Muscle of leg (tissue), 11 donors: ENCODE measurements around the gene CYP20A1. TPM values are rescaled to one million over a fixed set of nuclear protein-coding genes. Genes with fewer than 3 reads are reported as not detected.
"Not testable (repeated sequence)": the region's sequence is repeated elsewhere in the genome, so short reads cannot be mapped to it uniquely, and the experiment has no call there.

Experiments
- DNase-seq: peaks from one replicate; pipeline ENCODE4 v3.0.0; 2013
- H3K27ac ChIP-seq: one replicate; pipeline ENCODE4 v1.5.1; 2013; ENCODE audit warnings: mild to moderate bottlenecking, low read length, control low read depth
- H3K27me3 ChIP-seq: one replicate; pipeline ENCODE4 v1.6.1; 2013; ENCODE audit warnings: low read length; ENCODE audit not compliant: control insufficient read depth, insufficient read depth
- H3K36me3 ChIP-seq: one replicate; pipeline ENCODE4 v1.6.1; 2013; ENCODE audit warnings: low read length; ENCODE audit not compliant: control insufficient read depth, insufficient read depth
- H3K4me1 ChIP-seq: one replicate; pipeline ENCODE4 v1.6.1; 2013; ENCODE audit warnings: low read length; ENCODE audit not compliant: control insufficient read depth, insufficient read depth
- H3K4me3 ChIP-seq: one replicate; pipeline ENCODE4 v1.5.1; 2013; ENCODE audit warnings: low read length, control low read depth
- H3K9me3 ChIP-seq: replicated peaks from 2 replicates; pipeline ENCODE4 v1.6.1; 2013; ENCODE audit warnings: low read depth, low read length; ENCODE audit not compliant: control insufficient read depth
- WGBS: methylation state at CpG from one replicate; pipeline ENCODE4 v1.1.5; 2013; ENCODE audit warnings: missing lambda C conversion rate; ENCODE audit not compliant: insufficient coverage; 5-methylcytosine and 5-hydroxymethylcytosine counted together
- polyA plus RNA-seq, 8 donors: library from polyadenylated mRNA; unstranded; fragments of 120-200 nt; gene quantifications; one replicate each; pipeline versions ENCODE4 v1.2.1 to v1.2.3, GENCODE V29; 2013; ENCODE audit warnings: inconsistent platforms in 1 of 8, low replicate concordance in 1 of 8; ENCODE audit not compliant: insufficient read length in 8 of 8, insufficient read depth in 1 of 8
- total RNA-seq: library from RNA; stranded (reverse); fragments of 120-200 nt; gene quantifications from one replicate; pipeline ENCODE4 v1.2.4, GENCODE V29; 2013

CYP20A1 gene
- total and polyA plus RNA-seq, 9 donors: 9.2 to 26.1 (median 12.7) TPM

DNA sequence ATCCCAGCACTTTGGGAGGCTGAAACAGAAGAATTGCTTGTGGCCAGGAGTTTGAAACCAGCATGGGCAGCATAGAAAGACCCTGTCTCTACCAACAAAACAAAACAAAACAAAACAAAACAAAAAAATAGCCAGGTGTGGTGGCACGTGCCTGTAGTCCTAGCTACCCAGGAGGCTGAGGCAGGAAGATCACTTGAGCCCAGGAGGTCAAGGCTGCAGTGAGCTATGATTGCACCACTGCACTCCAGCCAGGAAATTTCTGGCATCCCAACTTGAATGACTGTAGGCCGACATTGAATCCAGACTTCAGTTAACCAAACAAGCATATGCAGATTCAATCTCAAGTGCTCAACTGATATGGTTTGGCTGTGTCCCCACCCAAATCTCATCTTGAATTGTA lies 9.1 kb upstream of the CYP20A1 start:
- WGBS: no CpG with 5 or more reads among the region's 2 CpGs
- not testable (repeated sequence) for H3K27ac ChIP-seq

GRCh38 chr2:203237346-203238238 lies 1.2 kb upstream of the CYP20A1 start:
- Histone ChIP-seq H3K9me3 (no peaks in the 10 kb centered on the region), H3K27ac (no peak overlapping the region), H3K36me3 (peaks cover 2% of the 10 kb centered on the region), H3K4me3 (no peak overlapping the region), H3K27me3 (no peaks in the 10 kb centered on the region), H3K4me1 (peaks cover 2% of the 10 kb centered on the region)
- DNase-seq: peak; percentile 16
- whole genome bisulfite sequencing: 84% methylated on average over 3 of the region's 16 CpGs

More for the DNA sequence above, 9.1 kb upstream of the CYP20A1 start:
- not testable (repeated sequence) for H3K27me3 ChIP-seq, H3K4me3 ChIP-seq, H3K36me3 ChIP-seq, H3K4me1 ChIP-seq, DNase-seq, H3K9me3 ChIP-seq

DNA sequence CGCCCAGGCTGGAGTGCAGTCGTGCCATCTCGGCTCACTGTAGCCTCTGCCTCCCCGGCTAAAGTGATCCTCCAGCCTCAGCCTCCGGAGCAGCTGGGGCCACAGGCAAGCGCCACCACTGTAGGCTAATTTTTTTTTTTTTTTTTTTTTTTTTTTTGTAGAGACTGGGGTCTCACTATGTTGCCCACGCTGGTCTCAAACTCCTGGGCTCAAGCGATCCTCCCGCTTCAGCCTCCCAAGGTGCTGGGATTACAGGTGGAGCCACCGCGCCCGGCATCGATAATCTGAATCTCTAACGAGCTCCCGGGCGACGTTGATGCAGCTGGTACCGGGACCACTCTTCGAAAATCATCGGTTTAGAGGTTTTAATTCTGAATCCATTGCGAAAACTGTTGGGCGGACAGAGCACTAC lies 520 bp upstream of the CYP20A1 start:
- 4% methylated on average over 16 of the region's 22 CpGs for WGBS
- Histone ChIP-seq H3K27ac (peak overlapping the region; percentile 95), H3K27me3 (no peaks in the 10 kb centered on the region), H3K4me1 (peaks cover 2% of the 10 kb centered on the region), H3K9me3 (no peaks in the 10 kb centered on the region), H3K36me3 (peaks cover 3% of the 10 kb centered on the region), H3K4me3 (peak overlapping the region; percentile 78)
- peak; percentile 4 for DNase-seq

- 90% methylated on average over 5 of the region's 5 CpGs for WGBS
- Histone ChIP-seq H3K9me3 (no peaks in the 10 kb centered on the region), H3K4me3 (no peak overlapping the region), H3K4me1 (peaks cover 2% of the 10 kb centered on the region), H3K36me3 (peaks cover 3% of the 10 kb centered on the region), H3K27me3 (no peaks in the 10 kb centered on the region), H3K27ac (no peak overlapping the region)
- DNase-seq: peak; percentile 2
Measured at GRCh38 chr2:203240491-203240890, 1.7 kb downstream of the CYP20A1 start.

DNA sequence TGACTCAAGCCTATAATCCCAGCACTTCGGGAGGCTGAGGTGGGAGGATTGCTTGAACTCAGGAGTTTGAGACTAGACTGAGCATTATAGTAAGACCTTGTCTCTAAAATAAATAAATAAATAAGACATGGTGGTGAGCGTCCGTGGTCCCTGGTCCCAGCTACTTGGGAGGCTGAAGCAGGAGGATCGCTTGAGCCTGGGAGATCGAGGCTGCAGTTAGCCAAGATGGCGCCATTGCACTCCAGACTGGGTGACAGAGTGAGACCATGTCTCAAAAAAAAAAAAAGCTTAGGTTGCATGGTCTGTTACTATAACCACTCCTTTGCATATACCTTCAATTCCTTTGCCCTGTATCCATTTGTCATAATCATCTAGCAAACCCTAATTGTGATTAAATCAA lies 3.7 kb downstream of the CYP20A1 start:
- no peak overlapping the region for H3K4me3 ChIP-seq
- no peaks in the 10 kb centered on the region for H3K9me3 ChIP-seq
- H3K4me1 ChIP-seq: peaks cover 2% of the 10 kb centered on the region
- no CpG with 5 or more reads among the region's 6 CpGs for WGBS
- peaks cover 5% of the 10 kb centered on the region for H3K36me3 ChIP-seq
- H3K27ac ChIP-seq: no peak overlapping the region
- no peaks in the 10 kb centered on the region for H3K27me3 ChIP-seq
- DNase-seq: no peak

DNA sequence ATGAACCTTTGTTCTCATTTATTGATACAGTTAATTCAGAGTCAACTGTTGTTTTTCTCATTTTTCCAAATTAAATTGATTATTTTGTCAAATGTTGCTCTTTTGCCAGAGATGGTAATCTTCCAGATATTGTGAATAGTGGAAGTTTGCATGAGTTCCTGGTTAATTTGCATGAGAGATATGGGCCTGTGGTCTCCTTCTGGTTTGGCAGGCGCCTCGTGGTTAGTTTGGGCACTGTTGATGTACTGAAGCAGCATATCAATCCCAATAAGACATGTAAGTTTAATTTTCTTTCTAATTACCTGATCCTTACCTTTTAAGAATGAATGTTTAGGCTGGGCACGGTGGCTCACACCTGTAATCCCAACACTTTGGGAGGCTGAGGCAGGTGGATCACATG lies 7.8 kb downstream of the CYP20A1 start:
- Histone ChIP-seq H3K36me3 (peaks cover 10% of the 10 kb centered on the region), H3K4me3 (no peak overlapping the region), H3K27ac (no peak overlapping the region), H3K9me3 (no peaks in the 10 kb centered on the region), H3K27me3 (no peaks in the 10 kb centered on the region), H3K4me1 (no peaks in the 10 kb centered on the region)
- DNase-seq: no peak
- no CpG with 5 or more reads among the region's 3 CpGs for WGBS

DNA sequence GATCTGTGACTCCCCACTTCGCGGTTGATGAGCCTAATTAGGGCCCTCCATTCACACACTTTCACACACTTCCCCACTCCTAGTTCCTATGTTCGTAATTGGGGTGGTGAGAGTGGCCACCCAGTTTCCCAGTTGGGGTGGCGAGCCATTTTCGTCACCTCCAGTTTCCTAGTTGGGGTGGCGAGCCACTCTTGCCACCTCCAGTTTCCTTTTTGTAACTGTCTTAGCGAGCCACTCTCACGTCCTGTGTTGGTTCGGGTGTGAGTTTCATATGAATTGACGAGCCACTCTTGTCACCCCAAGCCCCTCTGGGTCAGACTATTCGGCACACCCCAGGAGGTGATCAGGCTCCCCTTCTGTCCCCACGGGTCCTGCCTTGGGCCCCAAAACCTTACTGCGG lies 14.0 kb downstream of the CYP20A1 start:
- no peak overlapping the region for H3K4me3 ChIP-seq
- no peak overlapping the region for H3K27ac ChIP-seq
- H3K36me3 ChIP-seq: peaks cover 35% of the 10 kb centered on the region
- no peak for DNase-seq
- no peaks in the 10 kb centered on the region for H3K27me3 ChIP-seq
- H3K4me1 ChIP-seq: no peaks in the 10 kb centered on the region
- peaks cover 3% of the 10 kb centered on the region for H3K9me3 ChIP-seq
- 99% methylated on average over 12 of the region's 13 CpGs for WGBS

DNA sequence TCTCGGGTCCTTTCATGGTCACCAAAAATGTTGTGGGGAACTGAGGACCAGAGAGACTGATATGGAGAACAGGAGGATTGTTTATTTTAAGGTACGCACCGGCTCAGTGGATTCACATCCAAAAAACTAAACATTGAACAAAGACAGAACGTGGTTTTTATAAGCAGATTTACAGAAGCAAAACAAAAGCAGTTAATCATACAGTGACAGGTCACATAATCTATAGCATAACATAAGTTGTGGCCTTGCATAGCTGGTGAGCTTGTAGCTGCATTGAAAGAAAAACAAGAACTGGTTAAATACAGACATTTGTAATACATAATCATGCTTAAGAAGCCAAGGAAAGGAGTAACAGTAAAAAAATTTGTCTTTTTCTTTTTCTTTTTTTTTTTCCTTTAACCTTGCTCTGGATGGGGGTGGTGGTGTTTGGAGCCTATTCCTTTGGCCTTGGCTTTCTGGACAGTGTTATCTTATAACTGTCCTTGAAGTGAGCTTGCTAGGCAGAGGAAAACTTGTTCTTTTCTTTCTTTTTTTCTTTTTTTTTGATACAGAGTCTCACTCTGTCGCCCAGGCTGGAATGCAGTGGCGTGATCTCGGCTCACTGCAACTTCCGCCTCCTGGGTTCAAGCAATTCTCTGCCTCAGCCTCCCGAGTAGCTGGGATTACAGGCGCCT lies 14.7 kb downstream of the CYP20A1 start:
- not testable (repeated sequence) for DNase-seq, H3K27me3 ChIP-seq, H3K27ac ChIP-seq, H3K4me3 ChIP-seq, H3K4me1 ChIP-seq, H3K9me3 ChIP-seq
- peaks cover 40% of the 10 kb centered on the region for H3K36me3 ChIP-seq
- WGBS: 100% methylated on average over 1 of the region's 10 CpGs

DNA sequence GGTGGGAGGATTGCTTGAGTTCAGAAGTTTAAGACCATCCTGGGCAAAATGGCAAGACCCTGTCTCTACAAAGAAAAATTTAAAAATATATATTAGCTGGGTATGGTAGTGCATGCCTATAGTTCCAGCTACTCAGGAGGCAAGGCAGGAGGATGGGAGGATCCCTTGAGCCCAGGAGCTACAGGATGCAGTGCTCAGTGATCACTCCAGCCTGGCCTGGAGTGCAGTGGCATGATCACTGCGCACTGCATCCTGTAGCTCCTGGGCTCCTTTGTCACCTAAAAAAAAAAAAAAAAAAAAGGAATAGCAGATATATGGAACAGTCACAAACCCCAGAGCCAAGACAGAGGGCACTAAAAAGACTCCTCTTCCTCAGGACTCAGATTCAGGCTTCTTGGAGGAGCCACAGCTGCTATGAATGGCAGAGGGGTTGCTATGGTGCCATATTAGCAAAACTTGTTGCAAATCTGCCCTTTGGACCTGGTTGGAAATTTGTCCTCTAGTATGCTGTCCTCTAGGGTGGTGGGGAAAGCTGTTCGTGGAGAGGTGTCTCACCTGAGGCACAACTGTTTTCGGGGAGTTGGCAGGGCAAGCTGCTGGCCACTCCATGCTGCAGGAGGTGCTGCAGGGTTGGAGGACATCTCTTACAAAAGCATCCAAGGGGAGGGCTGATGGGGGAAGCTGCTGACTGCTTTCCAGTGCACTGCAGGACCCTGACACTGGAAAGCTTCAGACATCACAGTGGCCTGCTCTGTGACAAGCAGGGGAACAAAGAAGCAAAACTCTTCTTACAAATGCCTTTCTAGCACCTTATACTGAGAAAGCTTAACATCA lies 22.7 kb downstream of the CYP20A1 start:
- WGBS: 67% methylated on average over 1 of the region's 3 CpGs
- H3K9me3 ChIP-seq: no peaks in the 10 kb centered on the region

GRCh38 chr2:203279288-203279687 lies 40.5 kb downstream of the CYP20A1 start:
- Histone ChIP-seq H3K4me1 (no peaks in the 10 kb centered on the region), H3K4me3 (no peak overlapping the region), H3K36me3 (peaks cover 37% of the 10 kb centered on the region), H3K27ac (no peak overlapping the region), H3K27me3 (no peaks in the 10 kb centered on the region), H3K9me3 (no peaks in the 10 kb centered on the region)
- no peak for DNase-seq

More for the DNA sequence above, 22.7 kb downstream of the CYP20A1 start:
- Histone ChIP-seq H3K4me3 (no peak overlapping the region), H3K4me1 (no peaks in the 10 kb centered on the region), H3K27ac (no peak overlapping the region), H3K36me3 (peaks cover 36% of the 10 kb centered on the region), H3K27me3 (no peaks in the 10 kb centered on the region)
- DNase-seq: no peak
